ENCODE results near the gene CARS2. TPM values are rescaled to one million over a fixed set of nuclear protein-coding genes. Genes with fewer than 3 reads are reported as not detected.
"Not testable (repeated sequence)": the region's sequence is repeated elsewhere in the genome, so short reads cannot be mapped to it uniquely, and the experiment has no call there.

Gene CARS2
- total RNA-seq, 1 donor, result 64.7 TPM

GRCh38 chr13:110663491-110663890 lies 42.4 kb downstream of the CARS2 start:
- no peak overlapping the region for H3K4me3 ChIP-seq (ENCODE audit: low read depth, low read length)
- TF ChIP-seq, protein P1, sequence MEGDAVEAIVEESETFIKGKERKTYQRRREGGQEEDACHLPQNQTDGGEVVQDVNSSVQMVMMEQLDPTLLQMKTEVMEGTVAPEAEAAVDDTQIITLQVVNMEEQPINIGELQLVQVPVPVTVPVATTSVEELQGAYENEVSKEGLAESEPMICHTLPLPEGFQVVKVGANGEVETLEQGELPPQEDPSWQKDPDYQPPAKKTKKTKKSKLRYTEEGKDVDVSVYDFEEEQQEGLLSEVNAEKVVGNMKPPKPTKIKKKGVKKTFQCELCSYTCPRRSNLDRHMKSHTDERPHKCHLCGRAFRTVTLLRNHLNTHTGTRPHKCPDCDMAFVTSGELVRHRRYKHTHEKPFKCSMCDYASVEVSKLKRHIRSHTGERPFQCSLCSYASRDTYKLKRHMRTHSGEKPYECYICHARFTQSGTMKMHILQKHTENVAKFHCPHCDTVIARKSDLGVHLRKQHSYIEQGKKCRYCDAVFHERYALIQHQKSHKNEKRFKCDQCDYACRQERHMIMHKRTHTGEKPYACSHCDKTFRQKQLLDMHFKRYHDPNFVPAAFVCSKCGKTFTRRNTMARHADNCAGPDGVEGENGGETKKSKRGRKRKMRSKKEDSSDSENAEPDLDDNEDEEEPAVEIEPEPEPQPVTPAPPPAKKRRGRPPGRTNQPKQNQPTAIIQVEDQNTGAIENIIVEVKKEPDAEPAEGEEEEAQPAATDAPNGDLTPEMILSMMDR (IDR thresholded peaks at IDR 0.05; ENCODE audit: insufficient read depth, low read length), result no peak
- DNase-seq (ENCODE audit: low read depth), result no peak

DNA sequence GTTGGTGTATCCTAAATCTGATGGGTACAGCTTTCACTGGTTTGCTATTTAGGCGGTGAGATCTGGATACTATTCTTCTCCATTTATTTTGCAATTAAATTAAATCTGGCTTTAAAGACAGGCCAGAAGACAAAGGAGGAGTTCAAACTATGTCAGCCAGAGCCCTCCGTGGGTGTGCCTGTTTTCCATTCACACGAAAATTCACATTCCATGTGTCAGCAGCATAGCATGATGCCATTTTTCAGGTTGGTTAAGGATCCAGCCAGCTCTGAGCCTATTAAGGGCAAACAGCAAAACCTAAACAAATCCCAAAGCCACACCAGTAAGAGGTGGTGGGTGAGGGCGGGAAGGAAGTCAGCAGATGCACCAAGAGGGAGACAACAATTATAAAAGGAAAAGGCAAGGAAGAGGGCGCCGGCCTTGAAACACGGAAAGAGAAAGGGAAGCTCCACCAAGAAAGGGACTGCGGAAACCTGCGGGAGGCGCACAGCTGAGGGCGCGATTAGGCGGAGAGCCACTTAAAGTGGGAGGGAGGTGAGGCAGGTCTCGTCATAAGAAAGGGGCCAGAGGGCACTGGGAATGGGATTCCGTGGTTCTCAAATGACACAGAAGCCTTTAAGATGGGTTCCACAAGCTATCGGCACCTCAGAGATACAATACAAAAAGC lies 43.0 kb downstream of the CARS2 start:
- TF ChIP-seq, protein P1 (IDR thresholded peaks at IDR 0.05; ENCODE audit: insufficient read depth, low read length), result no peak
- DNase-seq (ENCODE audit: low read depth), result no peak
- H3K4me3 ChIP-seq (ENCODE audit: low read depth, low read length), result no peak overlapping the region

DNA sequence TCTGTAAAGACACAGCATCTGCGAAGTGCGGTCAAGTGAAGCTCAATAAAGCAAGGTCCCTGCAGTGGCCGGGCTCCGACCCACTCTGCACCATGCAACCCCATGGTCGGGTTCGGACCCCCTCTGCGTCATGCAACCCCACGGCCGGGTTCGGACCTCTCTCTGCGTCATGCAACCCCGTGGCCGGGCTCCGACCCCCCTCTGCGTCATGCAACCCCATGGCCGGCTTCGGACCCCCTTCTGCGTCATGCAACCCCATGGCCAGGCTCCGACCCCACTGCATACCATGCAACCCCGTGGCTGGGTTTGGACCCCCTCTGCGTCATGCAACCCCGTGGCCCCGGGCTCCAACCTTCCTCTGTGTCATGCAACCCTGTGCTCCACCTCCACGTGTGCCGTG lies 43.8 kb downstream of the CARS2 start:
- TF ChIP-seq, protein P1 (IDR thresholded peaks at IDR 0.05; ENCODE audit: insufficient read depth, low read length), result no peak
- no peak overlapping the region for H3K4me3 ChIP-seq (ENCODE audit: low read depth, low read length)
- DNase-seq (ENCODE audit: low read depth), result no peak

GRCh38 chr13:110661256-110661655 lies 44.7 kb downstream of the CARS2 start:
- H3K4me3 ChIP-seq (ENCODE audit: low read depth, low read length), result no peak overlapping the region
- TF ChIP-seq, protein P1 (IDR thresholded peaks at IDR 0.05; ENCODE audit: insufficient read depth, low read length), result no peak
- no peak for DNase-seq (ENCODE audit: low read depth)

GRCh38 chr13:110658218-110658911 lies 47.6 kb downstream of the CARS2 start:
- H3K4me3 ChIP-seq (ENCODE audit: low read depth, low read length); DNase-seq (ENCODE audit: low read depth): not testable (repeated sequence)

DNA sequence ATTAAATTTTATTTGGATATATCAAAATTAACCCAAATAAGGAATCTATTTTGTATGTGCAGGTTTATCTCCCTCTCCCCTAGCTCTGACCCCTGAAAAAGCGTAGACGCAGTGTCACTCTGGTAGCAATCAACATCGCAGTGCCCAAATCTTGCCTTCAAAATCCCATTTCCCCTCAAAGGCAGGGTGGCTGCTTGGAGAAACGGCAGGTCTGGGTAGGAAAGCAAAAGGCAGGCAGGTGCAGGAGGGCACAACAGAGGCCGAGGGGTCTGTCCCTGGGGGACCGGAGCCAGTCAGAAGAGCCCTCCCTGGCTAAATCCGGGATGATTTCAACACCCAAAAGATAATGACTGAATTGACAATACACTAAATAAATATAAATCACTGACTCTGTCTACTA lies 48.7 kb downstream of the CARS2 start:
- TF ChIP-seq, protein P1 (IDR thresholded peaks at IDR 0.05; ENCODE audit: insufficient read depth, low read length), result no peak
- no peak for DNase-seq (ENCODE audit: low read depth)
- no peak overlapping the region for H3K4me3 ChIP-seq (ENCODE audit: low read depth, low read length)

DNA sequence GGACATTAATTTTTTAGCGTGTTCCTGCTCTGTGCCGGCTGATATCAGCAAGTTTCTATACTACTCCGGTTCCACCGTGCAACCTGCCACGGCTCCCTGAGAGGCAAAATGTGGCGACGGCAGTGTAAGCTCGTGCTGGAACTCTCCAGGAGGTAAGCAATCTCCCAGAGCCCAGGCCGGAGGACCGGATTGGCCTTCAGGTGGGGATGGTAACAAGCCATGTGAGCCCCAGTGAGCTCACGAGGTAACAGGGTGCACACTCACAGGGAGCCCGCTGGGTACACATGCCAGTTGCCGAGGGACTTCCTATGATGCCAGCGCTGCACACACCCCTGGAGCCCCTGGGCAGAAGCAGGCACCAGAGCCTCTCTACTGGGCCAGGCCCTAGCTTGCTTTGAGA lies 52.1 kb downstream of the CARS2 start:
- DNase-seq (ENCODE audit: low read depth), result no peak
- TF ChIP-seq, protein P1 (IDR thresholded peaks at IDR 0.05; ENCODE audit: insufficient read depth, low read length), result no peak
- no peak overlapping the region for H3K4me3 ChIP-seq (ENCODE audit: low read depth, low read length)

Measured in fibroblast of the aortic adventitia (primary cell).